Heart right ventricle (tissue), 16 donors: Measurements from ENCODE around the gene C1orf53. TPM values are rescaled to one million over a fixed set of nuclear protein-coding genes. Genes with fewer than 3 reads are reported as not detected.

Experiments
- ATAC-seq, 8 donors: fragments of 200-7000 bp; cut with Tn5 transposase; one replicate each; pipeline ENCODE4 v1.9.1; 2020; ENCODE audit warnings: mild to moderate bottlenecking in 8 of 8, moderate library complexity in 8 of 8, moderate number of reproducible peaks in 1 of 8
- DNase-seq, 2 donors: peaks; one replicate each; pipeline ENCODE4 v3.0.0-alpha.2; 2020
- H3K27ac ChIP-seq, 10 donors: fragments of 200-600 bp; sonication (generic) in 2 of 10; one replicate each; pipeline versions ENCODE4 v1.5.0 to v1.8.0; 2020 to 2022; ENCODE audit warnings: mild to moderate bottlenecking in 3 of 10
- H3K27me3 ChIP-seq, 7 donors: fragments of 200-600 bp; one replicate each; pipeline ENCODE4 v1.8.0; 2021 to 2022; ENCODE audit warnings: mild to moderate bottlenecking in 2 of 7
- H3K36me3 ChIP-seq, 9 donors: fragments of 200-600 bp; sonication (generic) in 1 of 9; one replicate each; pipeline versions ENCODE4 v1.5.0 to v1.8.0; 2020 to 2022; ENCODE audit warnings: mild to moderate bottlenecking in 2 of 9
- H3K4me1 ChIP-seq, 9 donors: fragments of 200-600 bp; sonication (generic) in 1 of 9; one replicate each; pipeline versions ENCODE4 v1.5.0 to v1.8.0; 2020 to 2022; ENCODE audit warnings: mild to moderate bottlenecking in 4 of 9
- H3K4me3 ChIP-seq, 10 donors: fragments of 200-600 bp; sonication (generic) in 2 of 10; one replicate each; pipeline versions ENCODE4 v1.5.0 to v1.8.0; 2020 to 2022; ENCODE audit warnings: mild to moderate bottlenecking in 7 of 10, moderate library complexity in 2 of 10
- H3K9me3 ChIP-seq, 11 donors: fragments of 200-600 bp in 10 of 11; sonication (generic) in 2 of 11; one replicate each; pipeline versions ENCODE4 v1.5.0 to v1.8.0; 2013 to 2022; ENCODE audit warnings: mild to moderate bottlenecking in 2 of 11, control low read depth in 1 of 11, moderate library complexity in 1 of 11
- WGBS, 2 donors: extraction: QIAGEN DNeasy Blood & Tissue Kit; methylation state at CpG; one replicate each; pipeline ENCODE4 v1.1.7; 2013; ENCODE audit warnings: inconsistent platforms in 1 of 2; 5-methylcytosine and 5-hydroxymethylcytosine counted together
- intact Hi-C, 10 donors: fragments of 100-400 bp; cut with DNase I; formaldehyde crosslinking; loops; one replicate each; pipeline versions ENCODE4 v1.11.1 to v1.14.2; 2022
- polyA plus RNA-seq, 2 donors: library from polyadenylated mRNA; stranded (reverse); fragments of 200-250 nt; gene quantifications; one replicate each; pipeline ENCODE4 v1.2.3, GENCODE V29; 2013
- total RNA-seq, 10 donors: library from RNA; stranded (reverse); fragmentation: NEBNext Ultra II Directional in 3 of 10; extraction: Animal tissue kit (Norgen Biotek cat#: 25700) in 3 of 10; gene quantifications; one replicate each; pipeline versions ENCODE4 v1.2.1 to v1.2.4, GENCODE V29; 2021 to 2023
- TF ChIP-seq, protein P1 (sequence below), 9 donors: fragments of 200-600 bp; sonication (generic) in 2 of 9; IDR thresholded peaks; one replicate each; pipeline versions ENCODE4 v1.5.0 to v1.8.0; 2021 to 2022; ENCODE audit warnings: antibody characterized with exemption in 9 of 9, mild to moderate bottlenecking in 5 of 9, moderate library complexity in 1 of 9
- donor health status: Arrhythmogenic right ventricular cardiomyopathy.
- donor health status: ischemic (EF 13 %, LVEDD 7.1; RV severe dilation, severe dysfunction).
- donor health status: healthy with polysubstance abuse.
- donor health status: DM: no; HTN: yes; CAD: no.
- donor health status: DM: no; HTN: no; CAD: no.
- donor health status: ischemic (EF 25% LVEDD 6.9; RV normal size, moderate dysfunction).
- donor health status: ischemic (EF 25% LVEDD 5.7; RV mildly dilated, moderate dysfunction).
- donor health status: healthy.
- donor health status: DM: yes; HTN: yes; CAD: no.
- donor health status: Ischemic cardiomyopathy.
- donor health status: ischemic (EF 35%, LVEDD 5.7; RV mildly dilated, moderate dysfunction).
- donor health status: nonischemic (EF 11% LVEDD 7.7; RV severe dilation, severe dysfunction).
- donor health status: DM: yes; HTN: yes; CAD: no.
- donor health status: PGD.
- donor health status: ischemic (EF 29% LVEDD 5.4; RV normal size, mild dysfunction).
- donor health status: nonischemic (EF 23%, LVEDD 6.1; RV moderate dilation, normal function).

The C1orf53 gene
- total and polyA plus RNA-seq, 12 donors = 2.9 to 10.7 (median 5.9) TPM

DNA sequence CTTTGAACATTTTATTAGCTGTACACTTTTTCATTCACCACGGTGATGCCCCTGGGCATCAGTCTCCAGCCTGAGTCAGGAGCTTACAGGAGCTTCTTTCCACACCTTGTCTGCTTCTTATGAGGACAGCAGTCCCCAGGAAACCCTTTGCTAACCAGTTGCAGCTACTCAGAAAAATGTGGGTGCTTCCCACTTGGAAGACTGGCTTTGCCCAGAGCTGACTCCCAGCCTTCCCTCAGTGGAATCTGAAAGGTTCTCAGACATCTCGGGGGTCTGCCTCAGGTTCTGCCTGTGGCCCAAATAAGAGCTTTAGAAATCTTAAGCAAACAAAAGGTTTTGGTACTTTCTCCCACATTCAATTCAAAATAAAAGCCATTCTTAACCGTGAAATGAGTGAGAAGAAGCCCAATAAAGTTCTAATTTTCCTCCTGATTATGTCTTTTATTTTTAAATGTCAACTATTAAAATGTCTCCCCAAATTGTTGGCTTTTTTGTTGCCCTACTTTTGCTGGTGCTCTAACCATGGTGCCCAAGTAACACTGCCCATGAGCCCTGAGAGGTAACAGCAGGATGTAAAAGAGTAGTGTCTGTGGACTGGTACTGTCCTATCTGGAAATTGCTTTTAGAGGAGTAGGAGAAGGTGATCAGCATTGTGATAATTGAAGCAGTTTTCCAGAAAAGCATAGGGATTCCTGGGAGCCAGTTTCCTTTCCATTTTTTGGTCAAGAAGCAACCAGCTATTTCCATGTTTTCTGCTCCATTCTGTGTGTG lies 5.6 kb downstream of the C1orf53 start:
- TF ChIP-seq, protein P1, sequence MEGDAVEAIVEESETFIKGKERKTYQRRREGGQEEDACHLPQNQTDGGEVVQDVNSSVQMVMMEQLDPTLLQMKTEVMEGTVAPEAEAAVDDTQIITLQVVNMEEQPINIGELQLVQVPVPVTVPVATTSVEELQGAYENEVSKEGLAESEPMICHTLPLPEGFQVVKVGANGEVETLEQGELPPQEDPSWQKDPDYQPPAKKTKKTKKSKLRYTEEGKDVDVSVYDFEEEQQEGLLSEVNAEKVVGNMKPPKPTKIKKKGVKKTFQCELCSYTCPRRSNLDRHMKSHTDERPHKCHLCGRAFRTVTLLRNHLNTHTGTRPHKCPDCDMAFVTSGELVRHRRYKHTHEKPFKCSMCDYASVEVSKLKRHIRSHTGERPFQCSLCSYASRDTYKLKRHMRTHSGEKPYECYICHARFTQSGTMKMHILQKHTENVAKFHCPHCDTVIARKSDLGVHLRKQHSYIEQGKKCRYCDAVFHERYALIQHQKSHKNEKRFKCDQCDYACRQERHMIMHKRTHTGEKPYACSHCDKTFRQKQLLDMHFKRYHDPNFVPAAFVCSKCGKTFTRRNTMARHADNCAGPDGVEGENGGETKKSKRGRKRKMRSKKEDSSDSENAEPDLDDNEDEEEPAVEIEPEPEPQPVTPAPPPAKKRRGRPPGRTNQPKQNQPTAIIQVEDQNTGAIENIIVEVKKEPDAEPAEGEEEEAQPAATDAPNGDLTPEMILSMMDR (IDR thresholded peaks at IDR 0.05) = no peak
- H3K27me3 ChIP-seq = peaks cover 39 to 100% (median 94%) of the 10 kb centered on the region in 7 donors
- peaks cover 5 to 49% (median 30%) of the 10 kb centered on the region in 9 donors for H3K4me1 ChIP-seq
- H3K27ac ChIP-seq = no peak overlapping the region
- no peak overlapping the region for H3K4me3 ChIP-seq
- DNase-seq (no peak), ATAC-seq (no peak)
- intact Hi-C loops = no loop called here
- H3K9me3 ChIP-seq = no peaks in the 10 kb centered on the region
- H3K36me3 ChIP-seq = no peaks in the 10 kb centered on the region
- WGBS, 2 donors = 43 to 44% methylated on average over 3 of the region's 3 CpGs

DNA sequence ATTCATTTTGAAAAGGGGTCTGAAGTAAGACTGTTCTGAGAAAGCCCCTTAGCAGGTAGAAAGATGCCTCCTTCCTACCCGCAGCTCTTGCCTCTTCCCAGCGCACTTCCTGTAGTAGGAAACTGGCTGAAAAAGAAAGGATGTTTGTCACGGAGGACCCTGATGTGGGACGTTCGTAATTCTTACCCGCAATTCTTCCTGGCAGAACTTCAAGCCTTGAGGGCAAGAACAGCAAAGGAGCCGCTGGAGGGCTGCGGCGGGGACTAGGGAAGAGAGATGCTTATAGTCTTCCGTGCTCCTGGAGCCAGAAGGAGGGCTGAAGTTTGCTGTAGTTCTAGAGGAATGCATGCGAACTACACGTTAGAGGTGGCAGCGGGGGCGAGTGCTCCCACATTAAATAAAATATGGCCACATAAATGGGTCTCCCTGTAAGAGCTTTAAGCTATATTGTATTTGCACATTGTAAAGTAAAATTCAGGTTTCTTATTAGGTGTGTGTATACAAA lies 6.3 kb downstream of the C1orf53 start:
- Histone ChIP-seq H3K4me1 (peaks cover 5 to 49% (median 31%) of the 10 kb centered on the region in 9 donors), H3K36me3 (no peaks in the 10 kb centered on the region), H3K9me3 (no peaks in the 10 kb centered on the region), H3K27me3 (peaks cover 46 to 100% (median 97%) of the 10 kb centered on the region in 7 donors), H3K4me3 (no peak overlapping the region), H3K27ac (no peak overlapping the region)
- intact Hi-C loops = no loop called here
- WGBS, 2 donors = 8% methylated on average over 14 of the region's 14 CpGs
- DNase-seq (no peak), ATAC-seq (no peak)
- TF ChIP-seq, protein P1 (IDR thresholded peaks at IDR 0.05) = no peak

DNA sequence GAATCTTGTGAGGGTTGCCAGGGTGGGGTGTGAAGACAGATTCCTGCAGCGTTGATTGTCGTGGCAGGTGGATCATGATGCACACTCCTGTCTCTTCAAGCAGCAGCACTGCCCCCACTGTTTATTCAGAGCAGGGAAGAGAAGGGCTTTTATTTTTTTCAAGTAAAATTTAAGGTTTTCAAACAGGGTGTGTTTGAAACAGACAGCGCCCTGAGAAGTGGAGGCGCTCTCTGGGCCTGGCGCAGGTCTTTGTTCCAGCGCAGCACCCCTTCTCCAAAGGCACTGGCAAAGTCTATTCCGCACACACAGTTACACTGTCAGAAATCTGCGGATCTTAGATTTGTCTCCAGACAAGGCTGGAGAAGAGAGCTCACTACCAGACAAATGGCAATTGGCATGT lies 7.0 kb downstream of the C1orf53 start:
- ATAC-seq = no peak
- peaks cover 5 to 52% (median 31%) of the 10 kb centered on the region in 9 donors for H3K4me1 ChIP-seq
- WGBS, 2 donors = 14 to 25% methylated on average over 8 of the region's 8 CpGs
- TF ChIP-seq, protein P1 (IDR thresholded peaks at IDR 0.05) = no peak
- no peak overlapping the region for H3K27ac ChIP-seq
- no peak overlapping the region for H3K4me3 ChIP-seq
- peaks cover 51 to 100% (median 97%) of the 10 kb centered on the region in 7 donors for H3K27me3 ChIP-seq
- no peaks in the 10 kb centered on the region for H3K36me3 ChIP-seq
- intact Hi-C loops = no loop called here
- no peak for DNase-seq
- no peaks in the 10 kb centered on the region for H3K9me3 ChIP-seq

DNA sequence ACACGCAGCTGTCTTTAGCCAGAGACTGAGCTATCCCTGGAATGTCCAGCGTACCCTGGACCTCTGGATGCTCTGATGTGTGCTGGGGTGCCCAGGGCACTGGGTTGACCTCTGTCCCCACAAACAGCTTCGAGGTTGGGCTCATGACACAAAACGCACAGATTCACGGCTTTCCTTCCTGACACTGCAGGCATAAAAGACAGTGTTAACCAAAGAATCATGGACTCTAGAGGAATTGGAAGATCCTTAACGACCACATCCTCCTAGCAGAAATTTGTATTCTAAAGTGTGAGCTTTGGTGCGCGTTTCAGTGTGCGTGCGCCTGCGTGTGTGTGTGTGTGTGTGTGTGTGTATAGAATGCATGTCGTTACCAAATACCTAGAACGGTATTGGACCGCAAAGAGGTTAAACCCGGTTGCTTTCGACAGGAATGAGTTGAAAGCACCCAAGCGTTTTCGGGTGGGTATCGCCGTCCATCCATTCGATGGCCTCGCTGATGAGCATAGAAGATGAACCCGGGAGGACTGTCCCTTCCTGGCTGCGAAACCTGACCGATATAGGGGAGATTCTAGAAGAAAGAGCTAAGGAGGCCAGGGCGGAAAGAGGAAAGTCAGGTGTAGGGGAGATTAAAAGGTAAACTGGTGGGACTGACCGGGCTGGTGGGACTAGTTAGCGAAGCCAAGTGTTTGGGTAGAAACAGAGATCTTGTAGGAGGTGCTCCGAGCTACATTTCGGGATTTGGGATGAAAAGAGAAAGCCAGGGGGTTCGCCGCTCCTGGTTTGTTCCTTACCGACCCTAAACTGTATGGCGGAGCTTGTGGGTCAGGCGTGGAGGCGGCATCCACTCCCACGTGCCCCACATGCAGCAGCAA lies 7.9 kb downstream of the C1orf53 start:
- TF ChIP-seq, protein P1 (IDR thresholded peaks at IDR 0.05) = no peak
- H3K27me3 ChIP-seq = peaks cover 51 to 100% (median 99%) of the 10 kb centered on the region in 7 donors
- peaks cover 5 to 58% (median 35%) of the 10 kb centered on the region in 9 donors for H3K4me1 ChIP-seq
- no peak for DNase-seq
- H3K4me3 ChIP-seq = peak overlapping the region in 3 of 10 donors; percentile 13 to 18 (median 18)
- no peak overlapping the region for H3K27ac ChIP-seq
- WGBS, 2 donors = 6 to 7% methylated on average over 37 of the region's 37 CpGs
- no peaks in the 10 kb centered on the region for H3K36me3 ChIP-seq
- intact Hi-C loops = no loop called here
- no peak for ATAC-seq
- no peaks in the 10 kb centered on the region for H3K9me3 ChIP-seq
